Measurements from ENCODE around the gene KHNYN.

GRCh38 chr14:24458736-24459135, 29.0 kb downstream of the KHNYN start:
- TF ChIP-seq, protein P1, sequence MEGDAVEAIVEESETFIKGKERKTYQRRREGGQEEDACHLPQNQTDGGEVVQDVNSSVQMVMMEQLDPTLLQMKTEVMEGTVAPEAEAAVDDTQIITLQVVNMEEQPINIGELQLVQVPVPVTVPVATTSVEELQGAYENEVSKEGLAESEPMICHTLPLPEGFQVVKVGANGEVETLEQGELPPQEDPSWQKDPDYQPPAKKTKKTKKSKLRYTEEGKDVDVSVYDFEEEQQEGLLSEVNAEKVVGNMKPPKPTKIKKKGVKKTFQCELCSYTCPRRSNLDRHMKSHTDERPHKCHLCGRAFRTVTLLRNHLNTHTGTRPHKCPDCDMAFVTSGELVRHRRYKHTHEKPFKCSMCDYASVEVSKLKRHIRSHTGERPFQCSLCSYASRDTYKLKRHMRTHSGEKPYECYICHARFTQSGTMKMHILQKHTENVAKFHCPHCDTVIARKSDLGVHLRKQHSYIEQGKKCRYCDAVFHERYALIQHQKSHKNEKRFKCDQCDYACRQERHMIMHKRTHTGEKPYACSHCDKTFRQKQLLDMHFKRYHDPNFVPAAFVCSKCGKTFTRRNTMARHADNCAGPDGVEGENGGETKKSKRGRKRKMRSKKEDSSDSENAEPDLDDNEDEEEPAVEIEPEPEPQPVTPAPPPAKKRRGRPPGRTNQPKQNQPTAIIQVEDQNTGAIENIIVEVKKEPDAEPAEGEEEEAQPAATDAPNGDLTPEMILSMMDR (IDR thresholded peaks at IDR 0.05) = no peak
- TF ChIP-seq POLR2A (IDR thresholded peaks at IDR 0.05) = no peak

Data from lower leg skin (tissue), 3 donors.